A549 (cell line): Measurements from ENCODE around the gene COX19.

ENCODE experiments used
- CBX8 ChIP-seq: fragments of 200-600 bp; sonication (generic); IDR thresholded peaks from 2 replicates; pipeline ENCODE4 v1.6.1; 2016
- EHMT2 ChIP-seq: fragments of 200-600 bp; sonication (generic); IDR thresholded peaks from 2 replicates; pipeline ENCODE4 v1.6.1; 2016; ENCODE audit warnings: antibody characterized with exemption, low read depth, mild to moderate bottlenecking, moderate library complexity
- EP300 ChIP-seq, 2 experiments: fragments of >200 bp; sonication (Bioruptor Twin); formaldehyde crosslinking; IDR thresholded peaks; 2 replicates in 1 of 2; 3 replicates in 1 of 2; pipeline ENCODE4 v1.6.1; 2016 to 2017
- ESRRA ChIP-seq: fragments of 150-350 bp; IDR thresholded peaks from 2 replicates; pipeline ENCODE4 v1.6.1; 2014; ENCODE audit warnings: mild to moderate bottlenecking, low read length, borderline replicate concordance
- HDAC2 ChIP-seq: fragments of 200-600 bp; sonication (generic); IDR thresholded peaks from 2 replicates; pipeline ENCODE4 v1.6.1; 2016
- JUN ChIP-seq, 2 experiments: fragments of >200 bp; sonication (Bioruptor Twin); formaldehyde crosslinking; IDR thresholded peaks; 2 replicates in 1 of 2; 3 replicates in 1 of 2; pipeline ENCODE4 v1.6.1; 2016 to 2017
- KDM1A ChIP-seq: fragments of 200-600 bp; sonication (generic); IDR thresholded peaks from 2 replicates; pipeline ENCODE4 v1.6.1; 2016; ENCODE audit warnings: low read depth, mild to moderate bottlenecking
- POLR2A ChIP-seq: IDR thresholded peaks from 2 replicates; pipeline ENCODE4 v1.6.1; 2012; ENCODE audit warnings: mild to moderate bottlenecking, low read length
- RCOR1 ChIP-seq: fragments of 150-350 bp; IDR thresholded peaks from 2 replicates; pipeline ENCODE4 v1.6.1; 2014; ENCODE audit warnings: antibody characterized with exemption, low read length, low read depth
- REST ChIP-seq: fragments of 200-600 bp; sonication (generic); IDR thresholded peaks from 2 replicates; pipeline ENCODE4 v1.6.1; 2016; ENCODE audit warnings: antibody characterized with exemption, mild to moderate bottlenecking, moderate library complexity
- RFX5 ChIP-seq: fragments of 450-650 bp; IDR thresholded peaks from 2 replicates; pipeline ENCODE4 v1.7.1; 2014; ENCODE audit warnings: antibody characterized with exemption, mild to moderate bottlenecking, moderate library complexity
- TF ChIP-seq, protein P1 (sequence below): fragments of >200 bp; sonication (Bioruptor Twin); formaldehyde crosslinking; IDR thresholded peaks from 3 replicates; pipeline ENCODE4 v1.5.1; 2016

GRCh38 chr7:991729-992656 lies 16.6 kb upstream of the COX19 start:
- TF ChIP-seq, protein P1, sequence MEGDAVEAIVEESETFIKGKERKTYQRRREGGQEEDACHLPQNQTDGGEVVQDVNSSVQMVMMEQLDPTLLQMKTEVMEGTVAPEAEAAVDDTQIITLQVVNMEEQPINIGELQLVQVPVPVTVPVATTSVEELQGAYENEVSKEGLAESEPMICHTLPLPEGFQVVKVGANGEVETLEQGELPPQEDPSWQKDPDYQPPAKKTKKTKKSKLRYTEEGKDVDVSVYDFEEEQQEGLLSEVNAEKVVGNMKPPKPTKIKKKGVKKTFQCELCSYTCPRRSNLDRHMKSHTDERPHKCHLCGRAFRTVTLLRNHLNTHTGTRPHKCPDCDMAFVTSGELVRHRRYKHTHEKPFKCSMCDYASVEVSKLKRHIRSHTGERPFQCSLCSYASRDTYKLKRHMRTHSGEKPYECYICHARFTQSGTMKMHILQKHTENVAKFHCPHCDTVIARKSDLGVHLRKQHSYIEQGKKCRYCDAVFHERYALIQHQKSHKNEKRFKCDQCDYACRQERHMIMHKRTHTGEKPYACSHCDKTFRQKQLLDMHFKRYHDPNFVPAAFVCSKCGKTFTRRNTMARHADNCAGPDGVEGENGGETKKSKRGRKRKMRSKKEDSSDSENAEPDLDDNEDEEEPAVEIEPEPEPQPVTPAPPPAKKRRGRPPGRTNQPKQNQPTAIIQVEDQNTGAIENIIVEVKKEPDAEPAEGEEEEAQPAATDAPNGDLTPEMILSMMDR = no peak
- TF ChIP-seq CBX8 (no peak), ESRRA (no peak), KDM1A (no peak), RCOR1 (no peak), REST (no peak), POLR2A (no peak), RFX5 (no peak), EHMT2 (no peak), JUN (IDR thresholded peaks at IDR 0.05) (no peak), EP300 (IDR thresholded peaks at IDR 0.05) (no peak), HDAC2 (no peak)
